ENCODE results near the gene AGBL4. TPM values are rescaled to one million over a fixed set of nuclear protein-coding genes. Genes with fewer than 3 reads are reported as not detected.

Gene AGBL4
- total RNA-seq, 1 experiment from 2014 or later = not detected

DNA sequence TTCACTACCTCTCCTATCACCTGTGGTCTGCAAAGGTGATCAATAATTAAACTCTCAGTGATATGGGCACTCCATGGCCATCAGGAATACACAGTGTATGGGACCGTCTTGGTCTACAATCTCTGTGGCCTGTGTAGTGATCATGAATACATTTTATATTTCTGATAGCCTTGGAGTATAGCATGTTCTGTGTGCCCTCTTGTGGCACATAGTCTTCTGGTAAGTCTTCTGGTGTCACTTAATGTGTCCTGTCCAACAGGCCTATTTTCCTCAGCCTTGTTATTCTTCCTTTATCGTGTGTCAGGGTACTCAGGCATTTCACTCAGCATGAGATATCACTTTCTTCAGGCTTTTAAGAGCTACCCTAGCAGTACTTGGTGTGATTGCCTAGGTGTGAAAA lies 393.6 kb downstream of the AGBL4 start:
- ChIA-PET POLR2A (no interaction called here), CTCF (no interaction called here), RAD21 (ENCODE audit: low non-redundant PET in 1 of 2, low total read pairs in 2 of 2, uncharacterized antibody in 2 of 2, unreplicated experiment in 2 of 2) (no interaction called here)
- no TSS peak for BruUV-seq (replicated peaks)
- no peaks in the 10 kb centered on the region for H3K79me2 ChIP-seq (ENCODE audit: insufficient read depth, low read length)
- no peak overlapping the region for H3K4me2 ChIP-seq (ENCODE audit: low read length)
- H3K9me2 ChIP-seq (ENCODE audit: insufficient read depth) = no peaks in the 10 kb centered on the region
- no peaks in the 10 kb centered on the region for H4K20me1 ChIP-seq (ENCODE audit: insufficient read depth)
- no peaks in the 10 kb centered on the region for H3K4me1 ChIP-seq (ENCODE audit: control insufficient read depth in 1 of 2, insufficient read depth in 2 of 2, low read length in 2 of 2)
- peaks cover 7 to 11% of the 10 kb centered on the region in 2 experiments; a peak in 2 of 4 replicates for H3K9me3 ChIP-seq (ENCODE audit: control insufficient read depth in 1 of 2, insufficient read depth in 1 of 2, low read depth in 1 of 2, low read length in 2 of 2)
- H3K27ac ChIP-seq (ENCODE audit: low read depth, low read length) = no peak overlapping the region
- H3K9ac ChIP-seq (ENCODE audit: low read length) = no peak overlapping the region
- ATAC-seq = no peak
- intact Hi-C loops (cut with micrococcal nuclease) = no loop called here
- no peak for DNase-seq (ENCODE audit: low read depth, low spot score)
- no peak overlapping the region for H3K4me3 ChIP-seq (replicated peaks in 1 of 2; ENCODE audit: low read depth in 1 of 2, low read length in 2 of 2)
- H2AFZ ChIP-seq (ENCODE audit: low read depth, low read length, poor library complexity, severe bottlenecking) = no peak overlapping the region
- no peak for TF ChIP-seq RAD21 (IDR thresholded peaks at IDR 0.05; ENCODE audit: low read depth)
- no peak for TF ChIP-seq CBX3 (IDR thresholded peaks at IDR 0.05; ENCODE audit: low read depth)
- TF ChIP-seq FOSL1 (IDR thresholded peaks at IDR 0.05; ENCODE audit: low read depth) = no peak
- no peak for TF ChIP-seq SP1 (IDR thresholded peaks at IDR 0.05; ENCODE audit: low read depth)
- TF ChIP-seq TCF7L2 (IDR thresholded peaks at IDR 0.05; ENCODE audit: borderline replicate concordance, extremely low read depth, insufficient read depth, insufficient read length) = no peak
- no peak for TF ChIP-seq EZH2phosphoT487 (IDR thresholded peaks at IDR 0.05; ENCODE audit: borderline replicate concordance)
- no peak for TF ChIP-seq POLR2A (IDR thresholded peaks at IDR 0.05; ENCODE audit: borderline replicate concordance, extremely low read depth, insufficient read depth, insufficient read length)
- TF ChIP-seq ZFX (IDR thresholded peaks at IDR 0.05) = no peak
- TF ChIP-seq, protein P1, sequence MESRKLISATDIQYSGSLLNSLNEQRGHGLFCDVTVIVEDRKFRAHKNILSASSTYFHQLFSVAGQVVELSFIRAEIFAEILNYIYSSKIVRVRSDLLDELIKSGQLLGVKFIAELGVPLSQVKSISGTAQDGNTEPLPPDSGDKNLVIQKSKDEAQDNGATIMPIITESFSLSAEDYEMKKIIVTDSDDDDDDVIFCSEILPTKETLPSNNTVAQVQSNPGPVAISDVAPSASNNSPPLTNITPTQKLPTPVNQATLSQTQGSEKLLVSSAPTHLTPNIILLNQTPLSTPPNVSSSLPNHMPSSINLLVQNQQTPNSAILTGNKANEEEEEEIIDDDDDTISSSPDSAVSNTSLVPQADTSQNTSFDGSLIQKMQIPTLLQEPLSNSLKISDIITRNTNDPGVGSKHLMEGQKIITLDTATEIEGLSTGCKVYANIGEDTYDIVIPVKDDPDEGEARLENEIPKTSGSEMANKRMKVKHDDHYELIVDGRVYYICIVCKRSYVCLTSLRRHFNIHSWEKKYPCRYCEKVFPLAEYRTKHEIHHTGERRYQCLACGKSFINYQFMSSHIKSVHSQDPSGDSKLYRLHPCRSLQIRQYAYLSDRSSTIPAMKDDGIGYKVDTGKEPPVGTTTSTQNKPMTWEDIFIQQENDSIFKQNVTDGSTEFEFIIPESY (IDR thresholded peaks at IDR 0.05; ENCODE audit: extremely low read depth, insufficient replicate concordance, low read length) = no peak
- no peak for TF ChIP-seq SRF (IDR thresholded peaks at IDR 0.05; ENCODE audit: low read depth)
- no peak for TF ChIP-seq ELF1 (IDR thresholded peaks at IDR 0.05; ENCODE audit: borderline replicate concordance, low read depth)
- TF ChIP-seq YY1 (IDR thresholded peaks at IDR 0.05; ENCODE audit: extremely low read depth, insufficient replicate concordance, low read depth, low read length) = no peak
- H3K36me3 ChIP-seq (ENCODE audit: control insufficient read depth in 1 of 2, insufficient read depth in 2 of 2, low read length in 2 of 2) = no peaks in the 10 kb centered on the region
- no peaks in the 10 kb centered on the region for H3K27me3 ChIP-seq (ENCODE audit: insufficient read depth, low read length)

Data from HCT116 (cell line).